GM12872 (cell line): ENCODE measurements around the gene PROM1.

Experiments
- TF ChIP-seq, protein P1 (sequence below): IDR thresholded peaks from 3 replicates; pipeline ENCODE4 v1.5.1; 2011; ENCODE audit warnings: low read depth, mild to moderate bottlenecking, low read length, moderate library complexity; ENCODE audit not compliant: insufficient read depth

Gene PROM1

DNA sequence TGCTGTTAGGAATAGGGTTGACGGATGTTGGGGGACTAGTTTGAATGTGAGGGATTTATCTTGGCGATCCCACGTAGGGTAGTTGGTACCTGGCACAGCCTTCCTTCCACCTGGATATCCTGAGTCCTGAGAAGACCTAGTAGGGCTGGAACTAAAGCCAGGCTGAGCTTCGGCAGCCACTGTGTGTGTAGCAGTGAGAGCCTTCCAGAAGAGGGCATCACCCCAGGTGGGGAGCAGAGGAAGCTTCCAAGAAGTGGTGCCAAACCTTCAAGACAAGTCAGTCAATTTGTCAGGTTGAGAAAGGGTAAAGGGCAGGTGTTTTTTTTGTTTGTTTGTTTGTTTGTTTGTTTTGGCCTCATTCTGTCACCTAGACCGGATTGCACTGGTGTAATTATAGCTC, 119.7 kb downstream of the PROM1 start:
- TF ChIP-seq, protein P1, sequence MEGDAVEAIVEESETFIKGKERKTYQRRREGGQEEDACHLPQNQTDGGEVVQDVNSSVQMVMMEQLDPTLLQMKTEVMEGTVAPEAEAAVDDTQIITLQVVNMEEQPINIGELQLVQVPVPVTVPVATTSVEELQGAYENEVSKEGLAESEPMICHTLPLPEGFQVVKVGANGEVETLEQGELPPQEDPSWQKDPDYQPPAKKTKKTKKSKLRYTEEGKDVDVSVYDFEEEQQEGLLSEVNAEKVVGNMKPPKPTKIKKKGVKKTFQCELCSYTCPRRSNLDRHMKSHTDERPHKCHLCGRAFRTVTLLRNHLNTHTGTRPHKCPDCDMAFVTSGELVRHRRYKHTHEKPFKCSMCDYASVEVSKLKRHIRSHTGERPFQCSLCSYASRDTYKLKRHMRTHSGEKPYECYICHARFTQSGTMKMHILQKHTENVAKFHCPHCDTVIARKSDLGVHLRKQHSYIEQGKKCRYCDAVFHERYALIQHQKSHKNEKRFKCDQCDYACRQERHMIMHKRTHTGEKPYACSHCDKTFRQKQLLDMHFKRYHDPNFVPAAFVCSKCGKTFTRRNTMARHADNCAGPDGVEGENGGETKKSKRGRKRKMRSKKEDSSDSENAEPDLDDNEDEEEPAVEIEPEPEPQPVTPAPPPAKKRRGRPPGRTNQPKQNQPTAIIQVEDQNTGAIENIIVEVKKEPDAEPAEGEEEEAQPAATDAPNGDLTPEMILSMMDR: peak; percentile 28; the same call in 1 of the 3 replicates

DNA sequence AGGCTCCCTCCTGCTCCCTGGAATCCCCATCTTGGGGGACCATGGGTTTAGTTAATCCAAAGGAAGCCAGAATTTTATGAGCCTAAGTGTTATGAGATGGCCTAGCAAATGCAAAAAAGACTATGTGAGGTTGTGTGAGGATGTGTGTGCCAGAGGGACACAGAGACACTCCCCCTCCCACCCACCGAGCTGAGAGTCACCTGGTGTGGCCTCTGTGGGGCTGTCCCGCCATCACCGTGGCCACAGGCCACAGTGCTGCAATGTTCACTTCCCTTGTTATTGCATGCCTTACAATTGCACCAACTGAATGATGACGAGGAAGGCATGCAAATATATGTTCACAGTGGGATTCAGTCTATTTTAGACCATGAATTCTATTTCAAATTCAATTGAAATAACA, 120.2 kb downstream of the PROM1 start:
- TF ChIP-seq, protein P1: no peak

DNA sequence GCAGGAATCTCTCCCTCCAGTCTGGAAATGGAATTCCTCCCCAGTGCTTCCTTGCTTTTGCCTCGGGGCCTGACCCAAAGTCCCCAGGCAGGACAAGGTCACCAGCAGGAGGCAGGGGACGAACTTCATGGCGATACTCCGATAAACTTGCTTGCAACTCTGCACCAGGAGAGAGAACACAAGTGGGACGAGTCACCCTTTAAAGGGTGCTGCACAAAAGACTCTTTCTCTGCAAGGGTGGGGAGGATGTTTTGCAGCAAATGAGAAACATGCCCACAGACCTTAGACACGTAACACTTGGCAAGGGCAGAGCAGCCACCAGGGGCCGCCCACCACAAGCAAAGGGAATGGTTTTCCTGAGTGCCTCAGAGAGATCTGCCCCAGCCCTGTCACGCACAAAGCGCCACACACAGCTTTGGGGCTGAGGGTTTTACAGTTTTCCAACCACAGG, 120.8 kb downstream of the PROM1 start, which contains the start of gene FGFBP2:
Gene FGFBP2, minus strand, starts transcription at position 175 of the 451 bp plus-strand sequence. Its CDS starts 46 bp downstream, at position 129.
- TF ChIP-seq, protein P1: peak; percentile 62

DNA sequence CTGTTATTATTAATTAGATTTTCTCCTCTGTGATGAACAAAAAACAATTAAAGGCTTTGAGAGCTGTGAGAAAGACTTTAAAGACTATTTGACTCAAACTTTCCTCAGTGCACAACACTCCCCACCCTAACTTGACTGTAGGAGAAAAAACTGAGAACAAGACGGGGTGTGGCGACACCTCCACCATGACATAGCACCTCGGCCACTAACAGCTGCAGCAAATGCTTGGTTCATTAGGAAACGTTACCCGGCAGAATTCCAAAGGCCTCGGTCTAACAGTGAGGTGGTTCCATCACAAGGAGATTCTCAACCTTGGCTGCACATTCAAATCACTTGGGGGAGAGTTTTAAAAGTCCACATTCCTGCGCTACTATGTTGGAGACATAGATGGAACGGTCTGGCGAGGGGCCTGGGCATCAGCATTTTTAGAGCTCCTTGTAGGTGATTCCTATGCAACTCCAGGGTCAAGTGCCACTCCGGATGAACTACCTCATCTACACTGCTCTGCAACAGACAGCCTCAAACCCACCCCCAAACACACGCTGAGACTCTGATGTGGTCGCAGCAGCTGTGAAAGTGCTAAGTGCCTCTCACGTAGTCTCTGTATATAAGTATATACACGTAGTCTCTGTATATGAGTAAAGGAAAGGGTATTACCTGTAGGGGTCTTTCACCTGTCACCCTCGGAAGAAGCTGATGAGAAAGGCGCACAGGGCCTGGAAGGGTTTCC, 121.9 kb downstream of the PROM1 start:
- TF ChIP-seq, protein P1: no peak

DNA sequence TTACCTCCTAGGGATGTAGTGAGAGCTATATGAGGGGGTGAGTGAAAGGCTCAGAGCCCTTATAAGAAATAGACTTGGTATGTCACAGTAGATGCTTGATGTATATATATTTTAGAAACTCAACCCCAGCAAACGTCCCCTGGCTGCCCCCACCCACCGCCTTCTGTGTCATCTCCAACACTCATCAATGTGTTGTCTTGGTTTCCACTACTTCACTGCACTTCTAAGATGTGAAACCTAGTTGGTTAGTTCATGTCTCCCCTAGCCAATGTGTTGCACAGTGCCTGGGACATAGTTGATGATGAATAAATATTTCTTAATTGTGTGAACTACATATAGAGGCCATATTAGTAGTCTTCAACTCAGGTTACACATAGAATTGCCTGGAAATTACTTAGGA, 125.3 kb downstream of the PROM1 start:
- TF ChIP-seq, protein P1: no peak

DNA sequence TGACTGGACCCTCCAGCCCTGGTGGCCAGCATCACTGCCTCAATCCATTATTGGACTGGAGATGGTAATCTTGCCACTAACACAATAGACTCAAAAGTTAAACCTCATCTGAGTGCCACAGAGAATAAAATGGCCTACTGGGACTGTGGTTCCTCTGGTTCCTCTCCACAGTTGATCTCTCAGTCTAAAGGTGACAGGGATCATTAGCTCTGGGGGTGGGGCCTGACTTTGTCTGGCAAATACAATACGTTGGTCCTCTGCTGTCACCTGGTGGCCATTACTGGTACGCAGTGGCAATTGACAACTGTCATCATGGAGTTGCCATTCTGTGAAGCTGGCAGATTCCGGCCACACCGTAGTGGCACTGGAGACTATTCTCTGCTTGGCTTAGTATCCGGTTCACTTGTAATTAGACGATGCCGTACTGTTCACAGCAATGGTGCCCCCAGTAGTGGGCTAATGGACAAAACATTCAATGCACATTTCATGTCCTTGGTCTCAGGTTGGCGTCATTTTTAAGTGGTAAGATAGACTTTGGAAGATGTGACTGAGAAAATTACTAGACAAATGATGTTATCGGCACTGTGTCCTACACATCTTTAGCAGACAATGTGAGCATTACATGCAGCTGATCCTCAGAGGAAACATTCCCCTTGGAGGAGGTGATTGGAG, 127.5 kb downstream of the PROM1 start:
- TF ChIP-seq, protein P1: peak; percentile 97

DNA sequence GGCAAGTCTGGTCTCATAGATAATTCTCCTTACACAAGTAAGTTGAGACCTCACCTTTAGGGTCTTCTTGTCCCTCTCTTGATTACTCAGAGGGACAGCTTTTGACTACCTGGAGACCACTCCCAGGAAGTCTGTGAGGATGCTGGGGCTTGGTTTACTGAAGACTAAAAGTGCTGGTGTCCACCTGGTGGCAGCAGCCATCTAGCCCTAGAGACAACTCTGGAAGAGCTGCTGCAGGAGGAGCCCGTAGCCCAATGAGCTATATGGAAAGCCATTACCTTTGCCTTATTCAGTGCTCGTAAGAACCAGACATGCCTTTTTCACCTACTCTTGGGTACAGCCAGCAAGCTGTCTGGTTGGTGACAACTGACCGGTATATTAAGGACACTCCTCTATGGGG, 128.2 kb downstream of the PROM1 start:
- TF ChIP-seq, protein P1: no peak
